RWPE2 (cell line): Measurements from ENCODE around the gene TMEM187.

ENCODE experiments used
- ATAC-seq: fragments of 200-7000 bp; cut with Tn5 transposase; 3 replicates; pipeline ENCODE4 v1.9.1; 2021; ENCODE audit warnings: low read depth
- DNase-seq: peaks from one replicate; pipeline ENCODE4 v3.0.0-alpha.2; 2020; ENCODE audit warnings: low spot score
- H3K27ac ChIP-seq: fragments of 450-650 bp; 2 replicates; pipeline ENCODE4 v1.5.1; 2017; ENCODE audit warnings: mild to moderate bottlenecking; ENCODE audit not compliant: poor library complexity, severe bottlenecking
- H3K27me3 ChIP-seq: fragments of 250-450 bp; sonication (Bioruptor Pico); 2 replicates; pipeline ENCODE4 v1.5.1; 2021; ENCODE audit warnings: mild to moderate bottlenecking, moderate library complexity; ENCODE audit not compliant: insufficient read depth, poor library complexity, severe bottlenecking
- H3K36me3 ChIP-seq: fragments of 250-450 bp; sonication (Bioruptor Pico); 2 replicates; pipeline ENCODE4 v1.5.1; 2020; ENCODE audit warnings: low read depth, mild to moderate bottlenecking, moderate library complexity
- H3K4me1 ChIP-seq: fragments of 250-450 bp; sonication (Bioruptor Pico); 2 replicates; pipeline ENCODE4 v1.5.1; 2021; ENCODE audit warnings: mild to moderate bottlenecking, moderate library complexity; ENCODE audit not compliant: insufficient read depth, poor library complexity, severe bottlenecking
- H3K4me3 ChIP-seq: fragments of 250-450 bp; sonication (Bioruptor Pico); 2 replicates; pipeline ENCODE4 v1.5.1; 2021; ENCODE audit warnings: mild to moderate bottlenecking, moderate library complexity; ENCODE audit not compliant: severe bottlenecking
- H3K9me3 ChIP-seq: fragments of 250-450 bp; sonication (Bioruptor Pico); 2 replicates; pipeline ENCODE4 v1.5.1; 2021; ENCODE audit warnings: mild to moderate bottlenecking, moderate library complexity; ENCODE audit not compliant: severe bottlenecking
- CTCF ChIP-seq: fragments of 450-650 bp; IDR thresholded peaks from one replicate; pipeline ENCODE4 v1.5.1; 2017; ENCODE audit warnings: mild to moderate bottlenecking, moderate library complexity; ENCODE audit not compliant: poor library complexity, severe bottlenecking

Gene TMEM187

GRCh38 chrX:154012336-154012991 is 39.9 kb downstream of the TMEM187 start:
- ATAC-seq (no peak), DNase-seq (no peak)
- Histone ChIP-seq H3K36me3 (peaks cover 58% of the 10 kb centered on the region), H3K9me3 (no peaks in the 10 kb centered on the region), H3K27ac (no peak overlapping the region), H3K4me1 (peaks cover 8% of the 10 kb centered on the region), H3K4me3 (no peak overlapping the region), H3K27me3 (no peaks in the 10 kb centered on the region)
- no peak for TF ChIP-seq CTCF

DNA sequence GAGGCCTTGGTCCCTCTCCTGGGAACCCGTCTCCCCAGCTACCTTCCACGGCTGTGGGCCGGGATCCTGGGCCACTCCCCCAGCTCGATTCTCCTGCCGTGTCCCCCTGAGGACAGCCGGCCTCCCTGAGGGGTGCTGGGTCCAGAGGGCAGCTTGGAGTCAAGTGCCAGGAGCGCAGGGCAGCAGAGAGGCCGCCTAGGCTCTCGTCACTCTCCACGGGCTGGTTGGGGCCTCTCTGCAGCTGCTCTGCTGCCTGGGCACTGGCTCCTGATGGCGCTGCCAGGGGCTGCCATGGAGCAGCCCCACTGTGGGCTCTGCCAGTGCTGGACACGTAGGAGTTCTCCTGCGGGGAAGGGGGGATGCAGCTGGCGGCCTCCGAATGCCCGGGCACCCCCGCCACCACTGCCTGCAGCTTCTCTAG is 40.5 kb downstream of the TMEM187 start:
- no peaks in the 10 kb centered on the region for H3K9me3 ChIP-seq
- ATAC-seq: no peak
- TF ChIP-seq CTCF: no peak
- no peak overlapping the region for H3K4me3 ChIP-seq
- H3K27me3 ChIP-seq: no peaks in the 10 kb centered on the region
- H3K4me1 ChIP-seq: peaks cover 8% of the 10 kb centered on the region
- no peak for DNase-seq
- H3K36me3 ChIP-seq: peaks cover 62% of the 10 kb centered on the region
- H3K27ac ChIP-seq: no peak overlapping the region

GRCh38 chrX:154013614-154014360 is 41.2 kb downstream of the TMEM187 start:
- Histone ChIP-seq H3K4me1 (peaks cover 8% of the 10 kb centered on the region), H3K9me3 (no peaks in the 10 kb centered on the region), H3K27ac (no peak overlapping the region), H3K27me3 (no peaks in the 10 kb centered on the region), H3K36me3 (peaks cover 63% of the 10 kb centered on the region), H3K4me3 (no peak overlapping the region)
- no peak for DNase-seq
- 0 out of 3 replicates have a peak, but pooled peaks have one; percentile 46 for ATAC-seq
- TF ChIP-seq CTCF: peak; percentile 70

DNA sequence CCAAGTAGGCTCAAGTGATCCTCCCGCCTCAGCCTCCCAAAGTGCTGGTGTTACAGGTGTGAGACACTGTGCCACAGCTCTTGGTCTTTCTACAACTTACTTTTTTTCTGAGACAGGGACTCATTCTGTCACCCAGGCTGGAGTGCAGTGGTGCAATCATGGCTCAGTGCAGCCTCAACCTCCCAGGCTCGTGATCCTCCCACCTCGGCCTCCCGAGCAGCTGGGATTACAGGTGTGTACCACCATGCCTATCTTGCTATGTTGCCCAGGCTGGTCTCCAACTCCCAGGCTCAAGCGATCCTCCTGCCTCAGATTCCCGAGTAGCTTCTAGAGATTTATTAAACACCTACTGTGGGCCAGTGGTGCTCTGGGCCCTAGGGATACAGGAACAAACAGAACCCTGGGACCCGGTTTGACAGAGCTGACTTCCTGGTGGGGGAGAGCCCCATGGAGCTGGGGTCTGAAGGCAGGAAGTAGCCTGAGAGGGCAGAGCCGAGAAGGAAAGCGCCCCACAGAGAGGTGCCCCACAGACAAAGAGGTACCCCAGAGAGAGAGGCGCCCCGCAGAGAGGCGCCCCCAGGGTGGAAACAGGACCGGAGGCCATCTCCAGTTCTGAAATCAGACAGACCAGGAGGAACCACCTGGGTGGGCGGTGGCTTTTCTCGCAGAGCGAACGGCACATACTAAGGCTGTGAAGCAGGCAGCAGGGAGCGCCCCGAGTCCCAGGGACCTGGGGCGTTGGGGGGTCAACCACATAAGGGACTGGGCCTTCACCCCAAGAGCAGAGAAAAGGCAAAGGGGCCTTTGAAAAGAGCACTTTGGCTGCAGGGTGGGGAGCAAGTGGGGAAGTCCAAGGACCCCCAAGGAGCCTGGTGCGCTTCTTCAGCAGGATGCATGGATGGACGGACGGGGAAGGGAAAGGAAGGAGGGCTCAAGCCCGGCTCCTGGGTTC is 42.2 kb downstream of the TMEM187 start:
- Histone ChIP-seq H3K36me3 (peaks cover 63% of the 10 kb centered on the region), H3K4me3 (no peak overlapping the region), H3K27ac (no peak overlapping the region), H3K9me3 (no peaks in the 10 kb centered on the region), H3K4me1 (peaks cover 8% of the 10 kb centered on the region), H3K27me3 (no peaks in the 10 kb centered on the region)
- ATAC-seq: no peak
- no peak for TF ChIP-seq CTCF
- no peak for DNase-seq
